Pulmonary artery endothelial cell (primary cell): Measurements from ENCODE around the gene B3GAT3. TPM values are rescaled to one million over a fixed set of nuclear protein-coding genes. Genes with fewer than 3 reads are reported as not detected.
"Not testable (repeated sequence)": the region's sequence is repeated elsewhere in the genome, so short reads cannot be mapped to it uniquely, and the experiment has no call there.

Experiments
- DNase-seq: peaks from one replicate; pipeline ENCODE4 v3.0.0-alpha.2; 2011; ENCODE audit warnings: low read depth, low spot score
- total RNA-seq: library from RNA; depleted of rRNA; stranded (reverse); fragments of >200 nt; gene quantifications from 2 replicates; pipeline ENCODE4 v1.2.3, GENCODE V29; 2014

B3GAT3 gene
- total RNA-seq, 1 donor from 2014 or later: 19.3 TPM

GRCh38 chr11:62645946-62646824 is 24.4 kb upstream of the B3GAT3 start, which contains the start of gene GANAB:
GANAB (minus strand) TSS chr11:62646613; CDS start chr11:62646599, 14 bp downstream.
- DNase-seq: peak; percentile 92

GRCh38 chr11:62645671-62645945 is 23.8 kb upstream of the B3GAT3 start:
- DNase-seq: no peak

GRCh38 chr11:62644220-62644619 is 22.4 kb upstream of the B3GAT3 start:
- no peak for DNase-seq

DNA sequence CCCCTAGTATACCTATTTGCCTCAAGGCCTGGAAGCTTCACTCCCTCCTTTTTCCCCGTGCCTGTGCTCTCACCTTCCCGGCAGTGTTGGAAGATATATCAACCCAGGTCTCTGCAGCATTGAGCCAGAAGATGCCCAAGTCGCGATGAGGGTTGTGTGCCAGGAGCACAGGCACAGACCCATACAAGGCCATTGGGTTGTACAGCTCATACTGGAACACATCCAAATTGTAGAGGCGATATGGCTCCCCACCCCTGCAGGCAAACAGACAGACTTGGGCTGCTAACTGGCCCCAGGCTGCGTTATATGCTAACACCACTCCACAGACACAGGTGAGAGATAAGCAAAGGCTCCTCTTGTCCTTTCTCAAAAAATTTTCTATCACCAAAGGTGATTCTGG is 10.7 kb upstream of the B3GAT3 start:
- DNase-seq: no peak

GRCh38 chr11:62627713-62628112 is 5.9 kb upstream of the B3GAT3 start:
- no peak for DNase-seq

GRCh38 chr11:62622476-62623089 is 797 bp upstream of the B3GAT3 start:
- DNase-seq: no peak

- DNase-seq: no peak
Observed at GRCh38 chr11:62621027-62621566, 689 bp downstream of the B3GAT3 start.

GRCh38 chr11:62616957-62617356 is 4.8 kb downstream of the B3GAT3 start:
- not testable (repeated sequence) for DNase-seq

GRCh38 chr11:62615521-62615920 is 6.3 kb downstream of the B3GAT3 start:
- DNase-seq: no peak

GRCh38 chr11:62614275-62614674 is 7.5 kb downstream of the B3GAT3 start:
- no peak for DNase-seq

GRCh38 chr11:62613291-62613778 is 8.5 kb downstream of the B3GAT3 start:
- no peak for DNase-seq

GRCh38 chr11:62612366-62613290 is 9.2 kb downstream of the B3GAT3 start, which contains the start of the genes EML3 and ROM1:
EML3 (minus strand) TSS chr11:62612775; CDS start chr11:62612457, 318 bp downstream.
ROM1 (plus strand) TSS chr11:62613257; CDS start chr11:62613282, 25 bp downstream.
- peak; percentile 50 for DNase-seq

GRCh38 chr11:62611705-62612365 is 10.0 kb downstream of the B3GAT3 start:
- no peak for DNase-seq

- DNase-seq: no peak
Observed at GRCh38 chr11:62610814-62611704, 10.7 kb downstream of the B3GAT3 start.

DNA sequence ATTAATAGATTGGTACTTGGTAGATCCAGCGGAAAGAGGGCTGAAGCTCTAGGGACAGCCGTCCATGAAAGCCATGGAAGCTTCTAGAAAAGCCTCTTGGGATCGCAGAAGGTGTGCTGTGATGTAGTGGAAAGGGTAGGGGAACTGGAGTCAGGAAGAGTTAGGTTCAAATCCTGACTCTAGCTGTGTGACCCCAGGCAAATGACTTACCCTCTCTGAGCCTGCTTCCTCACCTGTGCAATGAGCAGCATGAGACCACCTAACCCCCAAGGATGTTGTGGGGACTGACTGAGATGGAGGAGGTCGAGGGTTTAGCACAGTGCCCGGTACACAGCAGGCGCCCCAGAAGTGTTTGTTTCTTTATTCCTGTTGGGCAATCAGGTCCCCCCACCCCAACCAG is 11.4 kb downstream of the B3GAT3 start:
- no peak for DNase-seq

- no peak for DNase-seq
Observed at GRCh38 chr11:62608776-62609175, 13.0 kb downstream of the B3GAT3 start.

- no peak for DNase-seq
Observed at GRCh38 chr11:62607714-62608113, 14.1 kb downstream of the B3GAT3 start.

GRCh38 chr11:62605902-62606301 is 15.9 kb downstream of the B3GAT3 start:
- no peak for DNase-seq

- no peak for DNase-seq
Observed at GRCh38 chr11:62605467-62605866, 16.3 kb downstream of the B3GAT3 start.
